IMR-90 (cell line): ENCODE results near the gene FAAP100. TPM values are rescaled to one million over a fixed set of nuclear protein-coding genes. Genes with fewer than 3 reads are reported as not detected.

ENCODE experiments used
- ATAC-seq: fragments of 200-7000 bp; cut with Tn5 transposase; 2 replicates; pipeline ENCODE4 v1.9.1; 2020; ENCODE audit warnings: low read depth, mild to moderate bottlenecking, moderate library complexity
- BruUV-seq: library from RNA; stranded (reverse); fragments of 400-500 nt; replicated peaks from 2 replicates; lab custom pipeline; 2021; lab: Mats Ljungman, UMichigan
- CTCF ChIA-PET: fragments of 300-600 bp; formaldehyde crosslinking; extraction: SDS; loops from one replicate; lab custom pipeline; 2021; ENCODE audit warnings: antibody characterized with exemption; lab: Yijun Ruan, JAX
- POLR2A ChIA-PET: fragments of 300-600 bp; sonication (Branson Sonifier 250); formaldehyde crosslinking; loops from one replicate; lab custom pipeline; 2022; ENCODE audit warnings: antibody characterized with exemption; ENCODE audit not compliant: unreplicated experiment; lab: Charles Lee
- DNase-seq: peaks from one replicate; pipeline ENCODE4 v3.0.0; 2013
- H2AFZ ChIP-seq: replicated peaks from 2 replicates; pipeline ENCODE3; 2013; ENCODE audit warnings: low read length, mild to moderate bottlenecking; ENCODE audit not compliant: poor library complexity
- H2AK5ac ChIP-seq: 2 replicates; pipeline ENCODE4 v1.6.1; 2013; ENCODE audit warnings: low read depth, low read length, inconsistent platforms
- H2AK9ac ChIP-seq: replicated peaks from 2 replicates; pipeline ENCODE3; 2013; ENCODE audit warnings: mild to moderate bottlenecking, low read depth, low read length, moderate library complexity; ENCODE audit not compliant: poor library complexity
- H2BK120ac ChIP-seq: 2 replicates; pipeline ENCODE4 v1.6.1; 2013; ENCODE audit warnings: low read depth, low read length, inconsistent platforms
- H2BK15ac ChIP-seq: 3 replicates; pipeline ENCODE4 v1.6.1; 2013; ENCODE audit warnings: low read depth, low read length, inconsistent platforms
- H2BK20ac ChIP-seq: 2 replicates; pipeline ENCODE4 v1.6.1; 2013; ENCODE audit warnings: low read depth, mild to moderate bottlenecking, inconsistent platforms, low read length, moderate library complexity
- H2BK5ac ChIP-seq: 2 replicates; pipeline ENCODE4 v1.6.1; 2013; ENCODE audit warnings: mild to moderate bottlenecking, low read depth, low read length, inconsistent platforms; ENCODE audit not compliant: poor library complexity, severe bottlenecking
- H3K14ac ChIP-seq: replicated peaks from 2 replicates; pipeline ENCODE4 v1.6.1; 2013; ENCODE audit warnings: low read depth, low read length, inconsistent platforms
- H3K18ac ChIP-seq: 2 replicates; pipeline ENCODE4 v1.6.1; 2013; ENCODE audit warnings: low read depth, low read length, control low read depth
- H3K23ac ChIP-seq: 2 replicates; pipeline ENCODE4 v1.6.1; 2013; ENCODE audit warnings: low read depth, low read length, inconsistent platforms
- H3K27ac ChIP-seq: 2 replicates; pipeline ENCODE4 v1.5.1; 2013; ENCODE audit warnings: mild to moderate bottlenecking, control low read depth, low read length; ENCODE audit not compliant: insufficient read depth
- H3K27me3 ChIP-seq: 2 replicates; pipeline ENCODE4 v1.6.1; 2013; ENCODE audit warnings: low read length; ENCODE audit not compliant: control insufficient read depth, insufficient read depth
- H3K36me3 ChIP-seq: 2 replicates; pipeline ENCODE4 v1.6.1; 2013; ENCODE audit warnings: low read length, mixed read lengths; ENCODE audit not compliant: control insufficient read depth, insufficient read depth
- H3K4ac ChIP-seq: 2 replicates; pipeline ENCODE4 v1.6.1; 2013; ENCODE audit warnings: low read depth, low read length, inconsistent platforms
- H3K4me1 ChIP-seq: 2 replicates; pipeline ENCODE4 v1.6.1; 2013; ENCODE audit warnings: low read length, mixed read lengths; ENCODE audit not compliant: control insufficient read depth, insufficient read depth
- H3K4me2 ChIP-seq: 2 replicates; pipeline ENCODE4 v1.6.1; 2013; ENCODE audit warnings: low read depth, mild to moderate bottlenecking, control low read depth, low read length, moderate library complexity
- H3K4me3 ChIP-seq: 2 replicates; pipeline ENCODE4 v1.5.1; 2013; ENCODE audit warnings: low read depth, mild to moderate bottlenecking, control low read depth, low read length, moderate library complexity; ENCODE audit not compliant: insufficient read depth
- H3K56ac ChIP-seq: 2 replicates; pipeline ENCODE4 v1.6.1; 2013; ENCODE audit warnings: low read length, inconsistent platforms; ENCODE audit not compliant: insufficient read depth; ENCODE audit errors: extremely low read depth
- H3K79me1 ChIP-seq, 2 experiments: 2 replicates each; pipeline ENCODE4 v1.6.1; 2013; ENCODE audit warnings: low read length in 2 of 2, inconsistent platforms in 1 of 2, low read depth in 1 of 2
- H3K9ac ChIP-seq: 2 replicates; pipeline ENCODE4 v1.6.1; 2013; ENCODE audit warnings: low read depth, low read length, control low read depth
- H3K9me1 ChIP-seq: 2 replicates; pipeline ENCODE4 v1.6.1; 2013; ENCODE audit warnings: low read length, inconsistent platforms; ENCODE audit not compliant: insufficient read depth
- H3K9me3 ChIP-seq: 2 replicates; pipeline ENCODE4 v1.6.1; 2013; ENCODE audit warnings: low read length; ENCODE audit not compliant: control insufficient read depth, insufficient read depth
- H4K20me1 ChIP-seq: 2 replicates; pipeline ENCODE4 v1.6.1; 2013; ENCODE audit warnings: low read length, inconsistent platforms; ENCODE audit not compliant: insufficient read depth
- H4K5ac ChIP-seq: 2 replicates; pipeline ENCODE4 v1.6.1; 2013; ENCODE audit warnings: mild to moderate bottlenecking, low read depth, low read length, control low read depth
- H4K8ac ChIP-seq, 2 experiments: 2 replicates each; pipeline ENCODE4 v1.6.1; 2013; ENCODE audit warnings: low read depth in 2 of 2, low read length in 2 of 2, control low read depth in 1 of 2, inconsistent platforms in 1 of 2
- H4K91ac ChIP-seq: 2 replicates; pipeline ENCODE4 v1.6.1; 2013; ENCODE audit warnings: low read depth, low read length, inconsistent platforms; ENCODE audit not compliant: insufficient read depth
- BHLHE40 ChIP-seq: fragments of 150-350 bp; IDR thresholded peaks from 2 replicates; pipeline ENCODE4 v1.6.1; 2016; ENCODE audit warnings: mild to moderate bottlenecking, low read depth, low read length
- CEBPB ChIP-seq: IDR thresholded peaks from 2 replicates; pipeline ENCODE4 v1.6.1; 2012; ENCODE audit warnings: low read depth, low read length, improper control_type of control experiment
- CHD1 ChIP-seq: IDR thresholded peaks from 2 replicates; pipeline ENCODE4 v1.6.1; 2012; ENCODE audit warnings: low read depth, low read length, improper control_type of control experiment
- FOS ChIP-seq: fragments of 150-350 bp; IDR thresholded peaks from 2 replicates; pipeline ENCODE4 v1.6.1; 2016; ENCODE audit warnings: low read depth, low read length
- MAFK ChIP-seq: IDR thresholded peaks from 2 replicates; pipeline ENCODE4 v1.6.1; 2012; ENCODE audit warnings: low read depth, low read length, improper control_type of control experiment
- MXI1 ChIP-seq: IDR thresholded peaks from 2 replicates; pipeline ENCODE4 v1.6.1; 2012; ENCODE audit warnings: low read depth, mild to moderate bottlenecking, low read length, moderate library complexity, borderline replicate concordance
- POLR2A ChIP-seq: IDR thresholded peaks from 2 replicates; pipeline ENCODE4 v1.6.1; 2012; ENCODE audit warnings: mild to moderate bottlenecking, low read depth, low read length
- RAD21 ChIP-seq: IDR thresholded peaks from 2 replicates; pipeline ENCODE4 v1.6.1; 2012; ENCODE audit warnings: low read length, improper control_type of control experiment
- RCOR1 ChIP-seq: IDR thresholded peaks from 2 replicates; pipeline ENCODE4 v1.6.1; 2012; ENCODE audit warnings: mild to moderate bottlenecking, low read length, improper control_type of control experiment; ENCODE audit not compliant: insufficient replicate concordance
- WGBS, 2 experiments: methylation state at CpG; one replicate each; pipeline versions ENCODE4 v1.1.5 to v1.1.7; 2013; ENCODE audit warnings: missing lambda C conversion rate in 2 of 2; ENCODE audit not compliant: insufficient read length in 1 of 2; ENCODE audit errors: extremely low coverage in 2 of 2; 5-methylcytosine and 5-hydroxymethylcytosine counted together
- dilution Hi-C: fragments of 300-500 bp; cut with HindIII; formaldehyde crosslinking; loops from one replicate; pipeline ENCODE4 v1.14.3; 2018; ENCODE audit warnings: low sequenced_read_pairs; ENCODE audit not compliant: unreplicated experiment
- in situ Hi-C: fragments of 300-500 bp; cut with MboI; formaldehyde crosslinking; loops from 3 replicates; pipeline ENCODE4 v1.14.3; 2019; ENCODE audit warnings: low sequenced_read_pairs, inconsistent platforms, mixed read lengths
- intact Hi-C: fragments of 100-400 bp; cut with micrococcal nuclease; formaldehyde crosslinking; loops from 2 replicates; pipeline ENCODE4 v1.10.0; 2022
- polyA plus RNA-seq, 3 experiments: library from polyadenylated mRNA; depleted of rRNA; stranded (reverse); fragments of >200 nt; gene quantifications; 2 replicates each; pipeline ENCODE4 v1.2.3, GENCODE V29; 2012; ENCODE audit warnings: low replicate concordance in 1 of 3
- total RNA-seq: library from RNA; depleted of rRNA; stranded (reverse); fragments of >200 nt; gene quantifications from 2 replicates; pipeline ENCODE4 v1.2.3, GENCODE V29; 2012
- TF ChIP-seq, protein P1 (sequence below): fragments of 150-350 bp; IDR thresholded peaks from 2 replicates; pipeline ENCODE4 v1.6.1; 2016; ENCODE audit warnings: low read depth, mild to moderate bottlenecking, low read length, moderate library complexity, borderline replicate concordance
- TF ChIP-seq, protein P2 (sequence below): conservative IDR thresholded peaks from 2 replicates; pipeline ENCODE4 v1.5.1; 2012; ENCODE audit warnings: mild to moderate bottlenecking, low read depth, low read length, improper control_type of control experiment

Gene FAAP100
- total and polyA plus RNA-seq, 2 of the 4 experiments (the other 2 are of a cell fraction), result 7.9 to 24.8 TPM

DNA sequence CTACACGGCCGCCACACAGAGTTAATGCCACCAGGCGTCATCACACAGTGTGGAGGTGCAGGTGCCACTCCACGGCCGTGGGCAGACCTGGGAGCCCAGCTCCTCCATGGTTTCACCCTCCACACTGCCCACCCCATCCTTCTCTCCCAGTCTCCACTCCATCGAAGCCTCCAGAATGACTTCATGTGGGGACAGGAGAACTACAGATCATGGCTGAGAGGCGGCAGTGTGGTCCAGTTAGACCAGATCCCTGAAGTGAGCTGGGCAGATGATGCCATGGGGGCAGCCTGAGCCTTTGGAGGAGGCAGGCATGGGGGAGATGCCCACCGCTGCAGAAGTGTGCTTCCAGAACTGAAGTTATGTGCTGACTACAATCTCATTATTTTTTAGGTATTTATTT is 38.0 kb upstream of the FAAP100 start:
- ATAC-seq, result no peak
- in situ Hi-C loops, result no loop called here

More for the DNA sequence above, 38.0 kb upstream of the FAAP100 start:
- DNase-seq, result no peak
- intact Hi-C loops (no loop called here), dilution Hi-C loops (no loop called here)
- Histone ChIP-seq H3K4me2 (no peak overlapping the region), H2BK20ac (no peak overlapping the region), H2BK120ac (no peak overlapping the region), H3K23ac (no peak overlapping the region), H2AK5ac (no peak overlapping the region), H3K27ac (no peak overlapping the region), H2BK15ac (no peak overlapping the region), H3K4ac (no peak overlapping the region), H3K18ac (no peak overlapping the region), H3K4me3 (no peak overlapping the region), H3K9ac (no peak overlapping the region), H4K91ac (no peak overlapping the region), H3K36me3 (peaks cover 65% of the 10 kb centered on the region), H3K56ac (no peak overlapping the region), H3K4me1 (no peaks in the 10 kb centered on the region), H2AK9ac (no peak overlapping the region), H3K27me3 (no peaks in the 10 kb centered on the region), H3K9me1 (peaks cover 6% of the 10 kb centered on the region; the same call in 1 of the 2 replicates), H4K5ac (no peak overlapping the region), H3K9me3 (no peaks in the 10 kb centered on the region), H4K8ac (no peak overlapping the region), H3K79me1 (peaks cover 38 to 64% of the 10 kb centered on the region in 2 experiments), H2BK5ac (no peak overlapping the region), H3K14ac (no peak overlapping the region), H4K20me1 (peaks cover 22% of the 10 kb centered on the region), H2AFZ (no peak overlapping the region)
- no peak for TF ChIP-seq CHD1
- TF ChIP-seq MXI1, result no peak
- TF ChIP-seq BHLHE40, result no peak
- no peak for TF ChIP-seq MAFK
- TF ChIP-seq, protein P1, sequence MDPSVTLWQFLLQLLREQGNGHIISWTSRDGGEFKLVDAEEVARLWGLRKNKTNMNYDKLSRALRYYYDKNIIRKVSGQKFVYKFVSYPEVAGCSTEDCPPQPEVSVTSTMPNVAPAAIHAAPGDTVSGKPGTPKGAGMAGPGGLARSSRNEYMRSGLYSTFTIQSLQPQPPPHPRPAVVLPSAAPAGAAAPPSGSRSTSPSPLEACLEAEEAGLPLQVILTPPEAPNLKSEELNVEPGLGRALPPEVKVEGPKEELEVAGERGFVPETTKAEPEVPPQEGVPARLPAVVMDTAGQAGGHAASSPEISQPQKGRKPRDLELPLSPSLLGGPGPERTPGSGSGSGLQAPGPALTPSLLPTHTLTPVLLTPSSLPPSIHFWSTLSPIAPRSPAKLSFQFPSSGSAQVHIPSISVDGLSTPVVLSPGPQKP, result no peak
- TF ChIP-seq, protein P2, sequence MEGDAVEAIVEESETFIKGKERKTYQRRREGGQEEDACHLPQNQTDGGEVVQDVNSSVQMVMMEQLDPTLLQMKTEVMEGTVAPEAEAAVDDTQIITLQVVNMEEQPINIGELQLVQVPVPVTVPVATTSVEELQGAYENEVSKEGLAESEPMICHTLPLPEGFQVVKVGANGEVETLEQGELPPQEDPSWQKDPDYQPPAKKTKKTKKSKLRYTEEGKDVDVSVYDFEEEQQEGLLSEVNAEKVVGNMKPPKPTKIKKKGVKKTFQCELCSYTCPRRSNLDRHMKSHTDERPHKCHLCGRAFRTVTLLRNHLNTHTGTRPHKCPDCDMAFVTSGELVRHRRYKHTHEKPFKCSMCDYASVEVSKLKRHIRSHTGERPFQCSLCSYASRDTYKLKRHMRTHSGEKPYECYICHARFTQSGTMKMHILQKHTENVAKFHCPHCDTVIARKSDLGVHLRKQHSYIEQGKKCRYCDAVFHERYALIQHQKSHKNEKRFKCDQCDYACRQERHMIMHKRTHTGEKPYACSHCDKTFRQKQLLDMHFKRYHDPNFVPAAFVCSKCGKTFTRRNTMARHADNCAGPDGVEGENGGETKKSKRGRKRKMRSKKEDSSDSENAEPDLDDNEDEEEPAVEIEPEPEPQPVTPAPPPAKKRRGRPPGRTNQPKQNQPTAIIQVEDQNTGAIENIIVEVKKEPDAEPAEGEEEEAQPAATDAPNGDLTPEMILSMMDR, result no peak
- no peak for TF ChIP-seq RCOR1
- TF ChIP-seq RAD21, result no peak
- TF ChIP-seq CEBPB, result no peak
- TF ChIP-seq FOS, result no peak
- TF ChIP-seq POLR2A, result no peak
- BruUV-seq, result no TSS peak
- WGBS, 2 experiments, result 100% methylated on average over 2 of the region's 8 CpGs; no CpG with 5 or more reads in 1 of the 2 experiments
- CTCF ChIA-PET, result no interaction called here
- POLR2A ChIA-PET, result no interaction called here
